ENCODE measurements around the gene AGO1. TPM values are rescaled to one million over a fixed set of nuclear protein-coding genes. Genes with fewer than 3 reads are reported as not detected.

AGO1 gene
- total RNA-seq, 1 donor from 2014 or later, result 61.5 TPM

DNA sequence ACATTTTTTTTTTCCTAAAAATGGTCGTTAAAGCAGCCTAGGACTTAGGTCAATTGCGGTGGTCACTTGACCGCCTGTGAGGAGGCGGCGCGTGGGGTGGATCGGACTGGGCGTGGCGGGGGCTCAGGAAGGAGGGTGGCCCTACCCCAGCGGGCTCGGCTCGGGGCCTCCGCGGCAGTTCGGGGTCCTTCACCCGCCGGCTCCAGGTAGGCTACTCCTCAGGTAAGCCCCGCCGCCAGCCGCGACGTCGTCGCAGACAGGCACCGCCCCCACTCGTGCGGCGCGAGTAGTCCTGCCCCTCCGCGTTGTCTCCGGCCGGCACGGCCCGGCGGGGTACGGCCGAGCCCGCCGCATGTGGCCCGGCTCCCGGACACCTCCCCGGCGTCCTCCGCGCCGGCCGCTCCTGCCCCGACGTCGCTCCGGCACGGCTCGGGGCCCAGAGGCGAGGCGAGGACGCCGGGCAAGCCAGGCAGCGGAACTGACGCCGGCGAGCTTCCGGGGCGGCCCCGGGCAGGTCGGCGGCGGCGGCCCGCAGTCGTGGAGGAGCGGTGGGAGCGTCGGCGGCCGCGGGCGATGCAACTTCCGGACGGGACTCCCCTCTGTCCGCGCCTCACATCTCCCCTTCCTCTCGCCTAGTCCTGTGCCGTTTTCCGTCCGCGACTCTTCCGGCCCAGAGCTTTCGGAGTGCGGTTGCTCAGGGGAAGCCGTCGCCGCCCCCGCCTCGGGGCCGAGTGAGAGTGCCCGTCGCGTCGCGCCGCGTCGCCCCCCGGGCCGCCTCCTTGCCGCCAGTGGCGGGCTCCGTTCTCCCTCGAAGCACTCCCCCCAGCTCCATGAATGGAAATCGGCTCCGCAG is 47.8 kb downstream of the AGO1 start, which contains the start of gene AGO3:
AGO3 (plus strand) TSS at position 513 of the 853 bp plus-strand sequence; CDS start at position 835, 322 bp downstream.
- Mint-ChIP-seq H3K4me3 (peak within 1 kb of the TSS; percentile 95), H3K9me3 (no peaks in the 10 kb centered on the region), H3K4me1 (peaks cover 44% of the 10 kb centered on the region), H3K27me3 (ENCODE audit: low read depth) (no peaks in the 10 kb centered on the region), H3K36me3 (ENCODE audit: low read depth) (no peaks in the 10 kb centered on the region), H3K27ac (ENCODE audit: unreplicated experiment) (peak within 1 kb of the TSS; percentile 91)
- DNase-seq (ENCODE audit: low read depth, low spot score), result peak; percentile 69
- no peak for TF ChIP-seq CTCF (conservative IDR thresholded peaks at IDR 0.05)

GRCh38 chr1:35931446-35932157 is 48.6 kb downstream of the AGO1 start:
- TF ChIP-seq CTCF (conservative IDR thresholded peaks at IDR 0.05), result no peak
- no peaks in the 10 kb centered on the region for H3K9me3 Mint-ChIP-seq
- peak overlapping the region; percentile 91 for H3K27ac Mint-ChIP-seq (ENCODE audit: unreplicated experiment)
- H3K36me3 Mint-ChIP-seq (ENCODE audit: low read depth), result no peaks in the 10 kb centered on the region
- no peaks in the 10 kb centered on the region for H3K27me3 Mint-ChIP-seq (ENCODE audit: low read depth)
- DNase-seq (ENCODE audit: low read depth, low spot score), result peak; percentile 8
- H3K4me3 Mint-ChIP-seq, result peak overlapping the region; percentile 95
- H3K4me1 Mint-ChIP-seq, result peaks cover 50% of the 10 kb centered on the region

DNA sequence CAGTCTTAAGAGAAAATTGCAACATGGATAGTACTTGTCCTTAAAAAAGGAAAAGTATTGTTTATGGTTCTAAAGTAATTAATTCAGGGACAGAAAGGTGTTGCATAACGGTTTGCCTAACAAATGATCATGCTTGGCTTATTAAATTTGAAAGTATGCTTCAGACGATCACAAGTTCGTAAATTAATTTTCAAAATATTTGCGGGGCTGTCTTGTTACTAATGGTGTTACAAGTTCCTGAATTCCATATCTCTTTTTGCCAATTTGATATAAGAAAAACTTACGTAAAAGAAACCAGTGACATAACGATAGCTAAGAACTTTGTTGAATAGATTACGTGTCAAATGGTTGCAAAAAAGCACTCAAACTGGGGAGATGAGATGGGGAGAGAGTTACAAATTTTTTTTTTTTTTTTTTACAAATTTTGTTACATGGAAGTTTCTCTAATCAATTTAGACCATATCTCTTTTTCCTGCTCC is 49.2 kb downstream of the AGO1 start:
- H3K4me3 Mint-ChIP-seq, result peak overlapping the region; percentile 95
- no peaks in the 10 kb centered on the region for H3K27me3 Mint-ChIP-seq (ENCODE audit: low read depth)
- no peaks in the 10 kb centered on the region for H3K9me3 Mint-ChIP-seq
- no peak for TF ChIP-seq CTCF (conservative IDR thresholded peaks at IDR 0.05)
- no peak for DNase-seq (ENCODE audit: low read depth, low spot score)
- no peaks in the 10 kb centered on the region for H3K36me3 Mint-ChIP-seq (ENCODE audit: low read depth)
- peaks cover 50% of the 10 kb centered on the region for H3K4me1 Mint-ChIP-seq
- H3K27ac Mint-ChIP-seq (ENCODE audit: unreplicated experiment), result no peak overlapping the region

- no peaks in the 10 kb centered on the region for H3K9me3 Mint-ChIP-seq
- no peaks in the 10 kb centered on the region for H3K36me3 Mint-ChIP-seq (ENCODE audit: low read depth)
- no peak for TF ChIP-seq CTCF (conservative IDR thresholded peaks at IDR 0.05)
- H3K27ac Mint-ChIP-seq (ENCODE audit: unreplicated experiment), result no peak overlapping the region
- peak overlapping the region; percentile 95 for H3K4me3 Mint-ChIP-seq
- no peaks in the 10 kb centered on the region for H3K27me3 Mint-ChIP-seq (ENCODE audit: low read depth)
- H3K4me1 Mint-ChIP-seq, result peaks cover 50% of the 10 kb centered on the region
- no peak for DNase-seq (ENCODE audit: low read depth, low spot score)
Observed at GRCh38 chr1:35932941-35933340, 49.9 kb downstream of the AGO1 start.

DNA sequence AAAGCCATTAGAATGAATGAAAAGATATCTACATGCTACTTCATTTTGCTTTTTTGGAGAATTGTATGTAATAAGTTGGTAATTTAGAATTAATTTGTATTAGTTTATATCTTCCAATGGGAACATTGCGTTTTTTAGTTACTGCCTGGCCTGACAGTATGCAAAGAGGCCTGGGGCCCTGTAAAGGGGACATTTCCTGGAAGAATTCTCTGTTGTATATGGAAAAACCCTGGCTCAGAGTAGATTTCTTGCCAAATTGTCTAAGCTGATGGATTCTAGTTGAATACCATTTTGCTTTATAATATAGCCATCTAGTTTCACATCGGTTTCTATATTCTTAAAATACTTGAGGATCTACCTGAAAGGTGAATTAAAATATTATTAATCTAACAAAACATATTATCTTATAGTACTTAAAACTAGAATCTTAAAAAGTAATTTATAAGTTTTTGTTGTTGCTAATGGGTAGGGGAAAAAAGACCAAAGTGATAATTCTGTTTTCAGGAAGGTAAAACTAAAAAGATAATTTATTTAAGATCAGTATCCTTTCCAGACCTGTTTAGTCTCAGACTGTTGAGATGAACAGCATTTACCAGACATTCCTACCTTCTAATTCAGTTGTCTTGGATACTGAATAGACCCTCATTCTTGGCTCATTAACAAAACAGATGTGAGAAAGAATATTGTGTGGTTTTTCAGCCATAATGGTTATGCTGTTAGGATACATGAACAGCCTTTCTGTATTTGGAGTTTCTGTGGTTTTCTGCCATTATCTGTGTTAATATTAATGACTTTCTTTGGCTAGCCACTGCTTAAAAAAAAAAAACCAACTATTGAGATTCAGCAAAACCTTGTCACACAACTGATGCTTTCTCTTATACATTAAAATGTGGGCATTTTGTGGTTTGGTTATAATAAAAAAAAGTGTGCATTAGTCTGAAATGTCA is 52.7 kb downstream of the AGO1 start:
- TF ChIP-seq CTCF (conservative IDR thresholded peaks at IDR 0.05), result no peak
- Mint-ChIP-seq H3K27me3 (ENCODE audit: low read depth) (no peaks in the 10 kb centered on the region), H3K9me3 (no peaks in the 10 kb centered on the region), H3K27ac (ENCODE audit: unreplicated experiment) (no peak overlapping the region), H3K36me3 (ENCODE audit: low read depth) (no peaks in the 10 kb centered on the region), H3K4me1 (peaks cover 44% of the 10 kb centered on the region), H3K4me3 (peak overlapping the region; percentile 61)
- DNase-seq (ENCODE audit: low read depth, low spot score), result no peak
